PC-3 (cell line): ENCODE measurements around the gene FAM222A. TPM values are rescaled to one million over a fixed set of nuclear protein-coding genes. Genes with fewer than 3 reads are reported as not detected.

Experiments used
- ATAC-seq: fragments of 200-7000 bp; cut with Tn5 transposase; 2 replicates; pipeline ENCODE4 v1.9.1; 2020; ENCODE audit warnings: mild to moderate bottlenecking, moderate library complexity
- BruUV-seq: library from RNA; stranded (reverse); fragments of 400-500 nt; replicated peaks from 2 replicates; lab custom pipeline; 2021; lab: Mats Ljungman, UMichigan
- CTCF ChIA-PET: fragments of 300-600 bp; sonication (Branson Sonifier 250); formaldehyde crosslinking; loops from one replicate; lab custom pipeline; 2022; ENCODE audit warnings: antibody characterized with exemption; lab: Charles Lee
- POLR2A ChIA-PET: fragments of 300-600 bp; sonication (Branson Sonifier 250); formaldehyde crosslinking; loops from one replicate; lab custom pipeline; 2022; ENCODE audit warnings: antibody characterized with exemption; ENCODE audit not compliant: unreplicated experiment; lab: Charles Lee
- DNase-seq: peaks from one replicate; pipeline ENCODE4 v3.0.0-alpha.2; 2015
- H2AFZ ChIP-seq: fragments of 300-600 bp; sonication (generic); 2 replicates; pipeline ENCODE4 v1.6.0; 2016; ENCODE audit warnings: antibody characterized with exemption, low read length
- H3F3A ChIP-seq: fragments of 300-600 bp; sonication (generic); one replicate; pipeline ENCODE4 v1.6.0; 2017; ENCODE audit warnings: antibody characterized with exemption, low read length, control low read depth, mild to moderate bottlenecking; ENCODE audit not compliant: unreplicated experiment
- H3K27ac ChIP-seq: fragments of 300-600 bp; sonication (generic); 2 replicates; pipeline ENCODE4 v1.5.1; 2016; ENCODE audit warnings: mild to moderate bottlenecking, low read length
- H3K27me3 ChIP-seq: fragments of 300-600 bp; sonication (generic); 2 replicates; pipeline ENCODE4 v1.6.1; 2016; ENCODE audit warnings: low read length, mixed read lengths
- H3K36me3 ChIP-seq: fragments of 300-600 bp; sonication (generic); 2 replicates; pipeline ENCODE4 v1.6.1; 2016; ENCODE audit warnings: low read depth, mixed run types, low read length, mixed read lengths
- H3K4me1 ChIP-seq: fragments of 300-600 bp; sonication (generic); 2 replicates; pipeline ENCODE4 v1.5.1; 2016; ENCODE audit warnings: low read length; ENCODE audit not compliant: insufficient read depth
- H3K4me2 ChIP-seq: fragments of 300-600 bp; sonication (generic); 2 replicates; pipeline ENCODE4 v1.6.0; 2016; ENCODE audit warnings: low read length
- H3K4me3 ChIP-seq: fragments of 300-600 bp; sonication (generic); 2 replicates; pipeline ENCODE4 v1.5.1; 2016; ENCODE audit warnings: mild to moderate bottlenecking, low read length, mixed read lengths
- H3K79me2 ChIP-seq: fragments of 300-600 bp; sonication (generic); 2 replicates; pipeline ENCODE4 v1.6.1; 2017; ENCODE audit warnings: low read length, mixed read lengths
- H3K9ac ChIP-seq: fragments of 300-600 bp; sonication (generic); 2 replicates; pipeline ENCODE4 v1.6.0; 2016; ENCODE audit warnings: mild to moderate bottlenecking, low read length
- H3K9me2 ChIP-seq: fragments of 300-600 bp; sonication (generic); replicated peaks from 2 replicates; pipeline ENCODE4 v1.6.1; 2016; ENCODE audit warnings: mixed run types, low read length, mixed read lengths
- H3K9me3 ChIP-seq: fragments of 300-600 bp; sonication (generic); 2 replicates; pipeline ENCODE4 v1.6.1; 2016; ENCODE audit warnings: low read length, mixed read lengths
- H4K20me1 ChIP-seq: fragments of 300-600 bp; sonication (generic); 2 replicates; pipeline ENCODE4 v1.6.1; 2016; ENCODE audit warnings: low read length, mixed read lengths
- CTCF ChIP-seq: fragments of 300-600 bp; sonication (generic); conservative IDR thresholded peaks from 2 replicates; pipeline ENCODE4 v1.5.1; 2017; ENCODE audit warnings: antibody characterized with exemption, low read depth, mild to moderate bottlenecking, low read length
- EZH2 ChIP-seq: fragments of 300-600 bp; sonication (generic); IDR thresholded peaks from one replicate; pipeline ENCODE4 v1.6.1; 2017; ENCODE audit warnings: antibody characterized with exemption, mild to moderate bottlenecking, low read length; ENCODE audit not compliant: unreplicated experiment
- EZH2phosphoT487 ChIP-seq: fragments of 300-600 bp; sonication (generic); IDR thresholded peaks from 2 replicates; pipeline ENCODE4 v1.6.1; 2018; ENCODE audit warnings: mild to moderate bottlenecking, antibody characterized with exemption, low read length, borderline replicate concordance
- intact Hi-C: fragments of 100-400 bp; cut with micrococcal nuclease; formaldehyde crosslinking; loops from 2 replicates; pipeline ENCODE4 v1.9.0; 2023
- total RNA-seq: library from RNA; depleted of rRNA; stranded (reverse); fragments of >200 nt; gene quantifications from 2 replicates; pipeline ENCODE4 v1.2.3, GENCODE V29; 2014

Gene FAM222A
- total RNA-seq, 1 experiment from 2014 or later: 11.7 TPM

GRCh38 chr12:109708939-109709338 lies 4.7 kb upstream of the FAM222A start:
- H3K4me1 ChIP-seq: peaks cover 17% of the 10 kb centered on the region
- ATAC-seq (no peak), DNase-seq (no peak)
- ChIA-PET POLR2A (no interaction called here), CTCF (no interaction called here)
- H3K9ac ChIP-seq: no peak overlapping the region
- H3K9me2 ChIP-seq: no peaks in the 10 kb centered on the region
- no peaks in the 10 kb centered on the region for H3F3A ChIP-seq
- H3K9me3 ChIP-seq: no peaks in the 10 kb centered on the region
- intact Hi-C loops: no loop called here
- no TSS peak for BruUV-seq
- no peaks in the 10 kb centered on the region for H4K20me1 ChIP-seq
- H3K36me3 ChIP-seq: no peaks in the 10 kb centered on the region
- no peak for TF ChIP-seq EZH2
- no peak for TF ChIP-seq EZH2phosphoT487
- TF ChIP-seq CTCF: no peak
- H3K4me3 ChIP-seq: no peak overlapping the region
- H2AFZ ChIP-seq: no peak overlapping the region
- H3K27me3 ChIP-seq: no peaks in the 10 kb centered on the region
- no peaks in the 10 kb centered on the region for H3K79me2 ChIP-seq
- H3K27ac ChIP-seq: no peak overlapping the region
- no peak overlapping the region for H3K4me2 ChIP-seq

GRCh38 chr12:109709401-109709991 lies 4.1 kb upstream of the FAM222A start:
- Histone ChIP-seq H3F3A (no peaks in the 10 kb centered on the region), H3K79me2 (no peaks in the 10 kb centered on the region), H3K4me1 (peaks cover 17% of the 10 kb centered on the region), H4K20me1 (no peaks in the 10 kb centered on the region), H3K4me2 (no peak overlapping the region), H3K9me3 (no peaks in the 10 kb centered on the region), H3K4me3 (no peak overlapping the region), H2AFZ (no peak overlapping the region), H3K9ac (no peak overlapping the region), H3K9me2 (no peaks in the 10 kb centered on the region), H3K36me3 (no peaks in the 10 kb centered on the region), H3K27me3 (no peaks in the 10 kb centered on the region), H3K27ac (no peak overlapping the region)
- ATAC-seq (no peak), DNase-seq (no peak)
- ChIA-PET POLR2A (no interaction called here), CTCF (no interaction called here)
- TF ChIP-seq EZH2phosphoT487 (no peak), EZH2 (no peak), CTCF (no peak)
- intact Hi-C loops: no loop called here
- no TSS peak for BruUV-seq

- H3K27me3 ChIP-seq: no peaks in the 10 kb centered on the region
- H3K9me3 ChIP-seq: no peaks in the 10 kb centered on the region
- DNase-seq (peak; percentile 96), ATAC-seq (no peak)
- intact Hi-C loops: loop anchor here (1.0 to 2.0 kb wide), 3 partner anchors 28 to 65 kb away; no protein-coding TSS in a partner anchor
- H3K79me2 ChIP-seq: no peaks in the 10 kb centered on the region
- no peaks in the 10 kb centered on the region for H3K9me2 ChIP-seq
- H2AFZ ChIP-seq: no peak overlapping the region
- no peaks in the 10 kb centered on the region for H3F3A ChIP-seq
- H4K20me1 ChIP-seq: no peaks in the 10 kb centered on the region
- BruUV-seq: no TSS peak
- no peak overlapping the region for H3K9ac ChIP-seq
- CTCF ChIA-PET: no interaction called here
- H3K27ac ChIP-seq: no peak overlapping the region
- H3K4me2 ChIP-seq: no peak overlapping the region
- no peak overlapping the region for H3K4me3 ChIP-seq
- POLR2A ChIA-PET: no interaction called here
- H3K36me3 ChIP-seq: no peaks in the 10 kb centered on the region
- peaks cover 25% of the 10 kb centered on the region for H3K4me1 ChIP-seq
- no peak for TF ChIP-seq EZH2phosphoT487
- TF ChIP-seq CTCF: no peak
- TF ChIP-seq EZH2: no peak
Measured at GRCh38 chr12:109710205-109710746, 3.3 kb upstream of the FAM222A start.
